ENCODE data around the gene DGKA.

Gene DGKA

GRCh38 chr12:55930771-55931316, at the start of gene DGKA:
DGKA (plus strand) TSS chr12:55931162; CDS start chr12:55936504, 5,342 bp downstream.
- Histone ChIP-seq H3K4me3 (ENCODE audit: low read depth, low read length) (peak within 1 kb of the TSS; percentile 60), H3K9ac (ENCODE audit: low read depth, low read length) (no peak within 1 kb of the TSS), H3K27ac (ENCODE audit: low read depth, low read length) (peak within 1 kb of the TSS; percentile 21), H3K36me3 (ENCODE audit: control insufficient read depth, insufficient read depth, low read length) (no peaks in the 10 kb centered on the region), H3K27me3 (ENCODE audit: control insufficient read depth, insufficient read depth, low read length) (peaks cover 20% of the 10 kb centered on the region), H3K4me1 (ENCODE audit: control insufficient read depth, insufficient read depth, low read length) (peaks cover 20% of the 10 kb centered on the region), H3K9me3 (ENCODE audit: control insufficient read depth, insufficient read depth, low read length) (no peaks in the 10 kb centered on the region)

GRCh38 chr12:55885113-55885512, 45.8 kb upstream of the DGKA start:
- H3K9me3 ChIP-seq (ENCODE audit: control insufficient read depth, insufficient read depth, low read length): no peaks in the 10 kb centered on the region
- H3K4me3 ChIP-seq (ENCODE audit: low read depth, low read length): no peak overlapping the region
- no peaks in the 10 kb centered on the region for H3K27me3 ChIP-seq (ENCODE audit: control insufficient read depth, insufficient read depth, low read length)
- H3K9ac ChIP-seq (ENCODE audit: low read depth, low read length): no peak overlapping the region
- no peaks in the 10 kb centered on the region for H3K36me3 ChIP-seq (ENCODE audit: control insufficient read depth, insufficient read depth, low read length)
- H3K4me1 ChIP-seq (ENCODE audit: control insufficient read depth, insufficient read depth, low read length): no peaks in the 10 kb centered on the region
- H3K27ac ChIP-seq (ENCODE audit: low read depth, low read length): no peak overlapping the region

- Histone ChIP-seq H3K4me3 (ENCODE audit: low read depth, low read length) (no peak overlapping the region), H3K27ac (ENCODE audit: low read depth, low read length) (no peak overlapping the region), H3K4me1 (ENCODE audit: control insufficient read depth, insufficient read depth, low read length) (no peaks in the 10 kb centered on the region), H3K36me3 (ENCODE audit: control insufficient read depth, insufficient read depth, low read length) (no peaks in the 10 kb centered on the region), H3K9me3 (ENCODE audit: control insufficient read depth, insufficient read depth, low read length) (no peaks in the 10 kb centered on the region), H3K27me3 (ENCODE audit: control insufficient read depth, insufficient read depth, low read length) (no peaks in the 10 kb centered on the region), H3K9ac (ENCODE audit: low read depth, low read length) (no peak overlapping the region)
These were observed 39.7 kb upstream of the DGKA start for GRCh38 chr12:55891310-55891709.

GRCh38 chr12:55893723-55894122, 37.2 kb upstream of the DGKA start:
- Histone ChIP-seq H3K36me3 (ENCODE audit: control insufficient read depth, insufficient read depth, low read length) (no peaks in the 10 kb centered on the region), H3K27me3 (ENCODE audit: control insufficient read depth, insufficient read depth, low read length) (no peaks in the 10 kb centered on the region), H3K9ac (ENCODE audit: low read depth, low read length) (no peak overlapping the region), H3K4me1 (ENCODE audit: control insufficient read depth, insufficient read depth, low read length) (no peaks in the 10 kb centered on the region), H3K9me3 (ENCODE audit: control insufficient read depth, insufficient read depth, low read length) (no peaks in the 10 kb centered on the region), H3K4me3 (ENCODE audit: low read depth, low read length) (no peak overlapping the region), H3K27ac (ENCODE audit: low read depth, low read length) (no peak overlapping the region)

- H3K9ac ChIP-seq (ENCODE audit: low read depth, low read length): no peak overlapping the region
- no peaks in the 10 kb centered on the region for H3K4me1 ChIP-seq (ENCODE audit: control insufficient read depth, insufficient read depth, low read length)
- peaks cover 37% of the 10 kb centered on the region for H3K36me3 ChIP-seq (ENCODE audit: control insufficient read depth, insufficient read depth, low read length)
- H3K27ac ChIP-seq (ENCODE audit: low read depth, low read length): no peak overlapping the region
- H3K9me3 ChIP-seq (ENCODE audit: control insufficient read depth, insufficient read depth, low read length): no peaks in the 10 kb centered on the region
- no peaks in the 10 kb centered on the region for H3K27me3 ChIP-seq (ENCODE audit: control insufficient read depth, insufficient read depth, low read length)
- H3K4me3 ChIP-seq (ENCODE audit: low read depth, low read length): no peak overlapping the region
These were observed 31.9 kb upstream of the DGKA start for GRCh38 chr12:55899082-55899481.

- Histone ChIP-seq H3K9ac (ENCODE audit: low read depth, low read length) (no peak overlapping the region), H3K4me1 (ENCODE audit: control insufficient read depth, insufficient read depth, low read length) (no peaks in the 10 kb centered on the region), H3K36me3 (ENCODE audit: control insufficient read depth, insufficient read depth, low read length) (peaks cover 37% of the 10 kb centered on the region), H3K9me3 (ENCODE audit: control insufficient read depth, insufficient read depth, low read length) (no peaks in the 10 kb centered on the region), H3K27me3 (ENCODE audit: control insufficient read depth, insufficient read depth, low read length) (no peaks in the 10 kb centered on the region), H3K4me3 (ENCODE audit: low read depth, low read length) (no peak overlapping the region), H3K27ac (ENCODE audit: low read depth, low read length) (no peak overlapping the region)
These were observed 29.0 kb upstream of the DGKA start for GRCh38 chr12:55901881-55902490.

GRCh38 chr12:55906056-55906455, 24.9 kb upstream of the DGKA start:
- H3K4me1 ChIP-seq (ENCODE audit: control insufficient read depth, insufficient read depth, low read length): 0 out of 2 replicates have a peak, but pooled peaks cover 6% of the 10 kb centered on the region
- H3K9me3 ChIP-seq (ENCODE audit: control insufficient read depth, insufficient read depth, low read length): no peaks in the 10 kb centered on the region
- H3K27me3 ChIP-seq (ENCODE audit: control insufficient read depth, insufficient read depth, low read length): no peaks in the 10 kb centered on the region
- no peak overlapping the region for H3K27ac ChIP-seq (ENCODE audit: low read depth, low read length)
- no peak overlapping the region for H3K4me3 ChIP-seq (ENCODE audit: low read depth, low read length)
- H3K9ac ChIP-seq (ENCODE audit: low read depth, low read length): no peak overlapping the region
- H3K36me3 ChIP-seq (ENCODE audit: control insufficient read depth, insufficient read depth, low read length): peaks cover 27% of the 10 kb centered on the region

- H3K4me3 ChIP-seq (ENCODE audit: low read depth, low read length): no peak overlapping the region
- no peaks in the 10 kb centered on the region for H3K9me3 ChIP-seq (ENCODE audit: control insufficient read depth, insufficient read depth, low read length)
- no peaks in the 10 kb centered on the region for H3K27me3 ChIP-seq (ENCODE audit: control insufficient read depth, insufficient read depth, low read length)
- no peak overlapping the region for H3K9ac ChIP-seq (ENCODE audit: low read depth, low read length)
- 0 out of 2 replicates have a peak, but pooled peaks cover 6% of the 10 kb centered on the region for H3K4me1 ChIP-seq (ENCODE audit: control insufficient read depth, insufficient read depth, low read length)
- peak overlapping the region; percentile 46 for H3K27ac ChIP-seq (ENCODE audit: low read depth, low read length)
- H3K36me3 ChIP-seq (ENCODE audit: control insufficient read depth, insufficient read depth, low read length): peaks cover 14% of the 10 kb centered on the region
These were observed 22.0 kb upstream of the DGKA start for GRCh38 chr12:55908726-55909512.

- Histone ChIP-seq H3K27me3 (ENCODE audit: control insufficient read depth, insufficient read depth, low read length) (no peaks in the 10 kb centered on the region), H3K4me3 (ENCODE audit: low read depth, low read length) (no peak overlapping the region), H3K9ac (ENCODE audit: low read depth, low read length) (no peak overlapping the region), H3K27ac (ENCODE audit: low read depth, low read length) (peak overlapping the region; percentile 46), H3K9me3 (ENCODE audit: control insufficient read depth, insufficient read depth, low read length) (no peaks in the 10 kb centered on the region), H3K4me1 (ENCODE audit: control insufficient read depth, insufficient read depth, low read length) (0 out of 2 replicates have a peak, but pooled peaks cover 6% of the 10 kb centered on the region), H3K36me3 (ENCODE audit: control insufficient read depth, insufficient read depth, low read length) (peaks cover 20% of the 10 kb centered on the region)
These were observed 21.5 kb upstream of the DGKA start for GRCh38 chr12:55909513-55909884.

- Histone ChIP-seq H3K36me3 (ENCODE audit: control insufficient read depth, insufficient read depth, low read length) (peaks cover 31% of the 10 kb centered on the region), H3K4me1 (ENCODE audit: control insufficient read depth, insufficient read depth, low read length) (0 out of 2 replicates have a peak, but pooled peaks cover 6% of the 10 kb centered on the region), H3K4me3 (ENCODE audit: low read depth, low read length) (no peak overlapping the region), H3K9ac (ENCODE audit: low read depth, low read length) (no peak overlapping the region), H3K9me3 (ENCODE audit: control insufficient read depth, insufficient read depth, low read length) (no peaks in the 10 kb centered on the region), H3K27ac (ENCODE audit: low read depth, low read length) (no peak overlapping the region), H3K27me3 (ENCODE audit: control insufficient read depth, insufficient read depth, low read length) (no peaks in the 10 kb centered on the region)
These were observed 18.1 kb upstream of the DGKA start for GRCh38 chr12:55912908-55913307.

- H3K36me3 ChIP-seq (ENCODE audit: control insufficient read depth, insufficient read depth, low read length): peaks cover 31% of the 10 kb centered on the region
- no peak overlapping the region for H3K27ac ChIP-seq (ENCODE audit: low read depth, low read length)
- no peaks in the 10 kb centered on the region for H3K9me3 ChIP-seq (ENCODE audit: control insufficient read depth, insufficient read depth, low read length)
These were observed 15.5 kb upstream of the DGKA start for GRCh38 chr12:55915482-55915859.

More at GRCh38 chr12:55915482-55915859, 15.5 kb upstream of the DGKA start:
- Histone ChIP-seq H3K4me3 (ENCODE audit: low read depth, low read length) (no peak overlapping the region), H3K4me1 (ENCODE audit: control insufficient read depth, insufficient read depth, low read length) (no peaks in the 10 kb centered on the region), H3K27me3 (ENCODE audit: control insufficient read depth, insufficient read depth, low read length) (no peaks in the 10 kb centered on the region), H3K9ac (ENCODE audit: low read depth, low read length) (no peak overlapping the region)

Data from HUES48 (cell line).